SK-N-SH treated with all-trans-retinoic acid at 6 μM for 48 hours (cell line): ENCODE results near the gene FOSB.

Experiments used
- ATAC-seq: fragments of 200-7000 bp; cut with Tn5 transposase; 3 replicates; pipeline ENCODE4 v1.9.1; 2020; ENCODE audit warnings: mild to moderate bottlenecking, moderate library complexity
- ARNTL ChIP-seq: fragments of 450-650 bp; formaldehyde crosslinking; IDR thresholded peaks from 2 replicates; pipeline ENCODE4 v1.5.0; 2020; ENCODE audit warnings: low read depth, mild to moderate bottlenecking, moderate library complexity, borderline replicate concordance
- BACH2 ChIP-seq: fragments of 250-450 bp; sonication (Bioruptor Pico); IDR thresholded peaks from 2 replicates; pipeline ENCODE4 v1.9.0; 2021; ENCODE audit warnings: mild to moderate bottlenecking, borderline replicate concordance
- CREB5 ChIP-seq: fragments of 250-450 bp; sonication (Bioruptor Pico); IDR thresholded peaks from 2 replicates; pipeline ENCODE4 v1.5.1; 2020; ENCODE audit warnings: low read depth, mild to moderate bottlenecking, moderate library complexity
- CSDC2 ChIP-seq: fragments of 250-450 bp; sonication (Bioruptor Pico); IDR thresholded peaks from 2 replicates; pipeline ENCODE4 v1.5.0; 2020; ENCODE audit warnings: mild to moderate bottlenecking, moderate library complexity
- ESRRG ChIP-seq: fragments of 250-450 bp; sonication (Bioruptor Pico); IDR thresholded peaks from 2 replicates; pipeline ENCODE4 v1.6.1; 2021; ENCODE audit warnings: mild to moderate bottlenecking
- ISL1 ChIP-seq: fragments of 250-450 bp; sonication (Bioruptor Pico); IDR thresholded peaks from 2 replicates; pipeline ENCODE4 v2.1.2; 2022; ENCODE audit warnings: mild to moderate bottlenecking, moderate library complexity
- OSR1 ChIP-seq: fragments of 250-450 bp; sonication (Bioruptor Pico); IDR thresholded peaks from 2 replicates; pipeline ENCODE4 v1.8.0; 2022; ENCODE audit warnings: moderate library complexity, mild to moderate bottlenecking, inconsistent platforms
- POU6F1 ChIP-seq: fragments of 250-450 bp; sonication (Bioruptor Pico); IDR thresholded peaks from 2 replicates; pipeline ENCODE4 v1.8.0; 2021; ENCODE audit warnings: low read depth, mild to moderate bottlenecking, moderate library complexity, borderline replicate concordance
- RARB ChIP-seq: fragments of 250-450 bp; sonication (Bioruptor Pico); IDR thresholded peaks from 2 replicates; pipeline ENCODE4 v1.8.0; 2021; ENCODE audit warnings: mild to moderate bottlenecking, moderate library complexity
- SNAI2 ChIP-seq: fragments of 250-450 bp; sonication (Bioruptor Pico); IDR thresholded peaks from 2 replicates; pipeline ENCODE4 v1.5.0; 2020; ENCODE audit warnings: mild to moderate bottlenecking, moderate library complexity
- TOX ChIP-seq: fragments of 250-450 bp; sonication (Bioruptor Pico); IDR thresholded peaks from 2 replicates; pipeline ENCODE4 v1.8.0; 2021; ENCODE audit warnings: mild to moderate bottlenecking, moderate library complexity, borderline replicate concordance
- ZC3H10 ChIP-seq: fragments of 250-450 bp; sonication (Bioruptor Pico); IDR thresholded peaks from 2 replicates; pipeline ENCODE4 v1.5.1; 2021; ENCODE audit warnings: mild to moderate bottlenecking, moderate library complexity
- ZFP30 ChIP-seq: fragments of 450-650 bp; formaldehyde crosslinking; IDR thresholded peaks from 2 replicates; pipeline ENCODE4 v1.5.0; 2022; ENCODE audit warnings: mild to moderate bottlenecking, moderate library complexity
- ZNF565 ChIP-seq: fragments of 450-650 bp; formaldehyde crosslinking; conservative IDR thresholded peaks from 2 replicates; pipeline ENCODE4 v1.5.0; 2020; ENCODE audit warnings: low read depth, mild to moderate bottlenecking, moderate library complexity
- ZNF70 ChIP-seq: fragments of 450-650 bp; formaldehyde crosslinking; IDR thresholded peaks from 2 replicates; pipeline ENCODE4 v1.5.0; 2020; ENCODE audit warnings: mild to moderate bottlenecking, moderate library complexity
- TF ChIP-seq, protein P1 (sequence below): fragments of 250-450 bp; sonication (Bioruptor Pico); IDR thresholded peaks from 2 replicates; pipeline ENCODE4 v1.8.0; 2020; ENCODE audit warnings: mild to moderate bottlenecking, moderate library complexity, borderline replicate concordance
- TF ChIP-seq, protein P2 (sequence below): fragments of 250-450 bp; sonication (Bioruptor Pico); IDR thresholded peaks from 2 replicates; pipeline ENCODE4 v1.5.1; 2021; ENCODE audit warnings: mild to moderate bottlenecking, moderate library complexity

Gene FOSB

DNA sequence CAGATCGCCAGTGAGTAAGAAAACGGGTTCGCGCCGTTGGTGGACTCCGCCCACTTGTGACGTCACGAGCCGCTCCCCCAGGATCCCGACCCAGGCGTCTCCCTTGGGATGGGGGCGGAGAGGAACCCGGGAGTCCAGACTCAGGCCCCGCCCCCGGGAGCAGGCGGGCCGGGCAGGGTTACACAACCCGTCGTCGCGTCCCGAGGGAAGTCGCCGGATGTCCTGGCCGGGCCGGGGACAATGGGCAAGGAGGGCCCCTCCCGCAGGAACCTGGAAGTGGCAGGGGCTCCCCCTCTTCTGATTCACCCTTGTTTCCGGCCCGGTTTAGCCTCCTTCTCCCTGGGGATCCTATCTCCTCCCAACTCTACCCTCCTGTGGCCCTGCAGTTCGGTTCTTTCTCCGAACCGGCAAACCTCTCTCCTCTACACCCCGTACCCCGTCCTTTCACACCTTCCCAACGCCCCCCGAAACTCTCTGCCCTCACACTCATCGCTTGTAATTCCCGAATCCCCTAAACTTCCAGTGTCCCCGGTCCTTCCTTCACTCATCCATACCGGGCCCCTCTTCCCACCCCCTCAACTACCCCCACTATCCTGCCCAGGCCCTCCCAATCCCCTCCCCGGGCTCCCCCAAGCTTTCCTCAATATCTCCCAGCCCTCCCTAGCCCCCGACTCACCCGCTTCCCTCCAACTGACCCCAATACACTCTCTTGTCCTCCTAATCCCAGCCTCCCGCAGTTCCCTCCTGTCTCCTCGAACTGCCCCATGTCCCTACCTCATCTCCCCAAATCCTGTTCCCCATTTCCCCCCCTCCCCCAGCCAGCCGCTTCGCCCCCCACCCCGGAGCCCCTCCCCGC, 24.1 kb upstream of the FOSB start:
- no peak for TF ChIP-seq ARNTL (CRISPR knock-in tag)
- TF ChIP-seq ZC3H10 = no peak
- no peak for TF ChIP-seq CSDC2 (CRISPR knock-in tag)
- no peak for TF ChIP-seq BACH2 (CRISPR knock-in tag)
- TF ChIP-seq, protein P1, sequence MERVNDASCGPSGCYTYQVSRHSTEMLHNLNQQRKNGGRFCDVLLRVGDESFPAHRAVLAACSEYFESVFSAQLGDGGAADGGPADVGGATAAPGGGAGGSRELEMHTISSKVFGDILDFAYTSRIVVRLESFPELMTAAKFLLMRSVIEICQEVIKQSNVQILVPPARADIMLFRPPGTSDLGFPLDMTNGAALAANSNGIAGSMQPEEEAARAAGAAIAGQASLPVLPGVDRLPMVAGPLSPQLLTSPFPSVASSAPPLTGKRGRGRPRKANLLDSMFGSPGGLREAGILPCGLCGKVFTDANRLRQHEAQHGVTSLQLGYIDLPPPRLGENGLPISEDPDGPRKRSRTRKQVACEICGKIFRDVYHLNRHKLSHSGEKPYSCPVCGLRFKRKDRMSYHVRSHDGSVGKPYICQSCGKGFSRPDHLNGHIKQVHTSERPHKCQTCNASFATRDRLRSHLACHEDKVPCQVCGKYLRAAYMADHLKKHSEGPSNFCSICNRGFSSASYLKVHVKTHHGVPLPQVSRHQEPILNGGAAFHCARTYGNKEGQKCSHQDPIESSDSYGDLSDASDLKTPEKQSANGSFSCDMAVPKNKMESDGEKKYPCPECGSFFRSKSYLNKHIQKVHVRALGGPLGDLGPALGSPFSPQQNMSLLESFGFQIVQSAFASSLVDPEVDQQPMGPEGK (CRISPR knock-in tag) = peak; percentile 96
- 0 out of 2 replicates have a peak, but pooled peaks have one; percentile 34 for TF ChIP-seq ZNF565 (CRISPR knock-in tag)

DNA sequence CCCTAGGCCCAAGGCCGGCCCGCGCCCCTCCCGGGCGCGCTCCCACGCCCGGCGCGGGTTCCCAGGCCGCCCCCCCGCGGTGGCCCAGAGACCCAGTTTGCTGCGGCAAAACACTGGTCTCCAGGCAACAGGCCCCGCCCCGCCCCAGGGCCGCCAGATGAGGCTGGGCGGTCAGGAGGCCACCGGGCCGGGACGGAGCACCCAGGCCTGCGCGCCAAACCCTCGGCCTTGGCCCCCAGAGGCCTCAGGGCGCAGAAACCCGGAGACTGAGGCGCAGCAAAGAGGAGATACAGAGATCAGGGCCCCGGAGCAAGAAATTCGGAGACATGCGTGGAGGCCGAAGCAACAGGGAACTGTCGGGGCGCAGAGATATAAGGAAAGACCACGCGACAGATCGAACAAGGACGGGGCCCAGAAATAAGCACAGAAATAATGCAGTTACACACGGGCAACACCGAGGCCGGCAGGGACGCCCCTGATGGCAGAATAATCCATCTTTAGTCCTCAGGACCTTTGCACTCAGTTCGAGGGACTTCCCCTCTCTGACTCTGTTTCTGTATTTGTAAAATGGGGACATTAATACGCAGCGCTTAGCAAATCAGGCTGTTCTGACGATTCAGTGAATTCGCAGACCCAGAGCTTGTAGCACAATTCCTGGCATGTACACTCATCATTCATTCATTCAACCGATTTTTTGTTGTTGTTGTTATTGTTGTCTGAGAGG, 23.3 kb upstream of the FOSB start:
- TF ChIP-seq, protein P2, sequence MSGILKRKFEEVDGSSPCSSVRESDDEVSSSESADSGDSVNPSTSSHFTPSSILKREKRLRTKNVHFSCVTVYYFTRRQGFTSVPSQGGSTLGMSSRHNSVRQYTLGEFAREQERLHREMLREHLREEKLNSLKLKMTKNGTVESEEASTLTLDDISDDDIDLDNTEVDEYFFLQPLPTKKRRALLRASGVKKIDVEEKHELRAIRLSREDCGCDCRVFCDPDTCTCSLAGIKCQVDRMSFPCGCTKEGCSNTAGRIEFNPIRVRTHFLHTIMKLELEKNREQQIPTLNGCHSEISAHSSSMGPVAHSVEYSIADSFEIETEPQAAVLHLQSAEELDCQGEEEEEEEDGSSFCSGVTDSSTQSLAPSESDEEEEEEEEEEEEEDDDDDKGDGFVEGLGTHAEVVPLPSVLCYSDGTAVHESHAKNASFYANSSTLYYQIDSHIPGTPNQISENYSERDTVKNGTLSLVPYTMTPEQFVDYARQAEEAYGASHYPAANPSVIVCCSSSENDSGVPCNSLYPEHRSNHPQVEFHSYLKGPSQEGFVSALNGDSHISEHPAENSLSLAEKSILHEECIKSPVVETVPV (CRISPR knock-in tag) = no peak
- TF ChIP-seq CREB5 (CRISPR knock-in tag) = no peak
- 0 out of 2 replicates have a peak, but pooled peaks have one; percentile 6 for TF ChIP-seq ZFP30 (CRISPR knock-in tag)
- ATAC-seq = peak; percentile 64

More for the DNA sequence above, 24.1 kb upstream of the FOSB start:
- peak; percentile 74 for ATAC-seq

- TF ChIP-seq ZNF565 (CRISPR knock-in tag) = no peak
- no peak for TF ChIP-seq ZFP30 (CRISPR knock-in tag)
- TF ChIP-seq SNAI2 = no peak
- TF ChIP-seq, protein P2 (CRISPR knock-in tag) = no peak
- no peak for TF ChIP-seq POU6F1 (CRISPR knock-in tag)
- TF ChIP-seq BACH2 (CRISPR knock-in tag) = no peak
- no peak for TF ChIP-seq ISL1 (CRISPR knock-in tag)
- TF ChIP-seq ESRRG = no peak
- TF ChIP-seq TOX (CRISPR knock-in tag) = no peak
- no peak for TF ChIP-seq RARB
- no peak for TF ChIP-seq ZNF70 (CRISPR knock-in tag)
- ATAC-seq = no peak
Measured at GRCh38 chr19:45445139-45445538, 22.7 kb upstream of the FOSB start.

DNA sequence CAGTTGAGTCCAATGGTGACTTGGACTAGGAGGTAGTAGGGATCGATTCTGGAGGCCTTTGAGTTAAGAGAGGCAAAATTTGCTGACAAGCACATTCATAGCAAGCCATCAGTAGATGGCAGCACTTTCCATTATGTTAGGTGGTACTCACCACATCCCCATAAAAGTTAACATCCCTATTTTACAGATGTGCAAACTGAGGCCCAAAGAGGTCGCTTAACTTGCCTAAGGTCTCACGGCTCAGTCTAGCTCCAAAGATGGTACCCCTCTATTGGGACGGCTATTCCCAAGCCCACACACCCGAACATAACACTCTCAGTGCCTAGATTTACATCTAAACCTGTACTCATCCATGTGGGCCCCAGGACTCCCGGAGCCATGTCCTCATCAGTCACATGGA, 21.5 kb upstream of the FOSB start:
- no peak for ATAC-seq
- no peak for TF ChIP-seq BACH2 (CRISPR knock-in tag)
- TF ChIP-seq, protein P2 (CRISPR knock-in tag) = no peak
- no peak for TF ChIP-seq ZFP30 (CRISPR knock-in tag)
- TF ChIP-seq OSR1 (CRISPR knock-in tag) = no peak
- TF ChIP-seq ZNF565 (CRISPR knock-in tag) = no peak
- no peak for TF ChIP-seq ZC3H10
- no peak for TF ChIP-seq ESRRG
- TF ChIP-seq, protein P1 (CRISPR knock-in tag) = no peak
- TF ChIP-seq SNAI2 = no peak
- TF ChIP-seq ZNF70 (CRISPR knock-in tag) = no peak
- TF ChIP-seq, all 23 proteins: peak for 0
